ENCODE data around the gene GRIA4. TPM values are rescaled to one million over a fixed set of nuclear protein-coding genes. Genes with fewer than 3 reads are reported as not detected.

Gene GRIA4
- total and polyA plus RNA-seq, 4 donors, result 49.0 to 206 (median 104) TPM

DNA sequence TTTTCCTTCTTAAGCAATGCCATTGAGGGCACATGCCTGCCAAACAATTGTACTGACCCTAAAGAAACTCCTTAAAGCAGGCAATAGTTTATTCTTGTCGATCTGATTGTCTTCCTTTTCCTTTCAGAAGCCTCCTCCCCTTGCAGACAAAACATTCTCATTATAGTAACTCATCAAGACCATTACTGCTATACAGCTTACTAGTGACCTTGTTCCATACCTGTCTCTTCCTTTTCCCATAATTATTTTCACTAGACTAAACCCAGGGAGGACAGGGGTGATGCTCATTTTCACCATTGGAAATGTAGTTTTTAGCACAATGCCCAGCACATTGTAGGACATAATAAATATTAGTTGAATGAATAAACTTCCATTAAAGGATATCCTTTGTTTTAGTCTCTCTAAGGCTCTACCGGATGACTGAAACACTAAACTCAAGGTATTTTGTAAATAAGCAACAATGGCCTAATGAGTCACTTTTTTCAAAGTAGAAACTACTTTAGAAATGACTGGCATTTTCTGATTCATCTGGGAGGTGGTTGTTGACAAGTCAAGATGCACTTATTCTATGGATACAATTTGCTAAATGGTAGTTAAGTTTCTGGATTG lies 421.4 kb downstream of the GRIA4 start:
- no peaks in the 10 kb centered on the region for H3K4me1 ChIP-seq (ENCODE audit: control insufficient read depth, insufficient read depth, low read length)
- 11% methylated on average over 1 of the region's 2 CpGs for WGBS (ENCODE audit: insufficient coverage)
- H3K27me3 ChIP-seq (ENCODE audit: control insufficient read depth, insufficient read depth, low read length), result no peaks in the 10 kb centered on the region
- no peak for DNase-seq (ENCODE audit: low read depth in 4 of 6, low spot score in 6 of 6)
- no peaks in the 10 kb centered on the region for H3K36me3 ChIP-seq (ENCODE audit: control insufficient read depth, insufficient read depth, low read length)
- no peaks in the 10 kb centered on the region for H3K9me3 ChIP-seq (ENCODE audit: control insufficient read depth, insufficient read depth, low read length)
- no peak overlapping the region for H3K27ac ChIP-seq (ENCODE audit: low read depth, low read length)
- no peak overlapping the region for H3K4me3 ChIP-seq (ENCODE audit: low read depth, low read length)

Small RNAs within 50 kb of the gene (small RNA-seq; reads per million reads assigned to genes)
- gene RNU4-55P (ENCODE audit: low replicate concordance) (not detected), gene RNU6-277P (ENCODE audit: low replicate concordance) (not detected)

Data from spinal cord (tissue), 10 donors.